Activated CD8-positive, alpha-beta memory T cell treated with anti-CD3 and anti-CD28 coated beads for 36 hours (primary cell): ENCODE data around the gene ZNF669. TPM values are rescaled to one million over a fixed set of nuclear protein-coding genes. Genes with fewer than 3 reads are reported as not detected.

Experiments used
- CTCF ChIA-PET: fragments of 350-600 bp; sonication (Branson Sonifier 250); formaldehyde crosslinking; loops from one replicate; lab custom pipeline; 2021; ENCODE audit warnings: antibody characterized with exemption; lab: Charles Lee
- POLR2A ChIA-PET: fragments of 350-600 bp; sonication (Branson Sonifier 250); formaldehyde crosslinking; loops from one replicate; lab custom pipeline; 2021; ENCODE audit warnings: antibody characterized with exemption; lab: Charles Lee
- total RNA-seq, 2 experiments: library from RNA; stranded (reverse); gene quantifications; one replicate each; pipeline ENCODE4 v1.2.3, GENCODE V29; 2021

The ZNF669 gene
- total RNA-seq, 2 experiments from 2014 or later, result 7.2 to 8.7 TPM

GRCh38 chr1:247112479-247112781, 8.3 kb upstream of the ZNF669 start:
- POLR2A ChIA-PET, result no interaction called here

GRCh38 chr1:247111700-247112478, 7.7 kb upstream of the ZNF669 start:
- POLR2A ChIA-PET, result interaction anchor here (0.6 kb wide), 1 partner anchor 221 kb away, joined by 3 read pairs; no protein-coding TSS in a partner anchor
- CTCF ChIA-PET, result no interaction called here

More at GRCh38 chr1:247112479-247112781, 8.3 kb upstream of the ZNF669 start:
- CTCF ChIA-PET, result no interaction called here

- ChIA-PET CTCF (no interaction called here), POLR2A (interaction anchor here (0.6 kb wide), 1 partner anchor 221 kb away, joined by 3 read pairs; no protein-coding TSS in a partner anchor)
Observed at GRCh38 chr1:247111259-247111699, 7.1 kb upstream of the ZNF669 start.

- ChIA-PET POLR2A (interaction anchor here (0.6 to 0.7 kb wide), 2 partner anchors 207 to 222 kb away, joined by 3 read pairs; no protein-coding TSS in a partner anchor), CTCF (interaction anchor here (0.6 kb wide), 1 partner anchor 288 kb away, joined by 3 read pairs; no protein-coding TSS in a partner anchor)
Observed at GRCh38 chr1:247110627-247111258, 6.6 kb upstream of the ZNF669 start.

GRCh38 chr1:247107694-247108093, 3.5 kb upstream of the ZNF669 start:
- CTCF ChIA-PET, result no interaction called here
- POLR2A ChIA-PET, result no interaction called here

- POLR2A ChIA-PET, result no interaction called here
- CTCF ChIA-PET, result no interaction called here
Observed at GRCh38 chr1:247105966-247106365, 1.8 kb upstream of the ZNF669 start.

DNA sequence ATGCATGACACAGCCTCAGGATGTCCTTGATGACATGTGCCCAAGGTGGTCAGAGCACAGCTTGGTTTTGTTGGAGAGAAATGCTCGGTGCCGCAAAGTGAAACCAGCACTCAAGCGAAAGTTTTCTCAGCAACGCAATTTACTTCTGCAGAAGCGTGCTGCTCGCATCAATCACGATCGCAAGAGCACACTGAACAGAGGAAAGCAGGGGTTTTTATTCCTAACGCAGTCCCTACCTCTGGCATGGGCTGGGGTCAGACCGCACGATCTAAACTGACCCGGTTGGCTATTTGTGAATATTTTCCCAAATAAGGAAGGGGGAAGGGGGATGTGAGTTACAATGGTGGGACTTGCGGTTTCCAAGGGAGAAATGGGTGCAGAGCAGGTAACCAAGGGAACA, 809 bp upstream of the ZNF669 start:
- ChIA-PET CTCF (no interaction called here), POLR2A (interaction anchor here (1.8 kb wide), 1 partner anchor 26 kb away, joined by 10 read pairs; the partner anchor contains the start of gene ZNF670)

DNA sequence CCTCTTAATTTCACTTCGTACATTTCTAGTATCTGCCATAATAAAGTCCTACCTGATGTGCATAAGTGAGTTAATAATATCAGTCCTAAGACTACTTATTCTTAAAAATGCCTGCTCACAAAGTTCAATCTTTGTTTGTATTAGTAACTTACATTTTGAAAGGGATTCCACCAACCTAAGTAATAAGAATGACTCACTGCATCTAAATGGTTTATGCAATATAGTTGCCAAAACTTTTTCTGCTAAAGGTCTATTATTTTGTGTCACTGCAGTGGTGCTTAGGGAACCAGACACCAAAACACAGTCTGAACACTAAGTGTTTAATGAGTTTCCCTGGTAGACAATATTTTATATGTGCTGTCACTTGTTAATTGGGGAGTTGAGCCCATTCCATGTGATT, 1.8 kb downstream of the ZNF669 start:
- ChIA-PET CTCF (no interaction called here), POLR2A (no interaction called here)

DNA sequence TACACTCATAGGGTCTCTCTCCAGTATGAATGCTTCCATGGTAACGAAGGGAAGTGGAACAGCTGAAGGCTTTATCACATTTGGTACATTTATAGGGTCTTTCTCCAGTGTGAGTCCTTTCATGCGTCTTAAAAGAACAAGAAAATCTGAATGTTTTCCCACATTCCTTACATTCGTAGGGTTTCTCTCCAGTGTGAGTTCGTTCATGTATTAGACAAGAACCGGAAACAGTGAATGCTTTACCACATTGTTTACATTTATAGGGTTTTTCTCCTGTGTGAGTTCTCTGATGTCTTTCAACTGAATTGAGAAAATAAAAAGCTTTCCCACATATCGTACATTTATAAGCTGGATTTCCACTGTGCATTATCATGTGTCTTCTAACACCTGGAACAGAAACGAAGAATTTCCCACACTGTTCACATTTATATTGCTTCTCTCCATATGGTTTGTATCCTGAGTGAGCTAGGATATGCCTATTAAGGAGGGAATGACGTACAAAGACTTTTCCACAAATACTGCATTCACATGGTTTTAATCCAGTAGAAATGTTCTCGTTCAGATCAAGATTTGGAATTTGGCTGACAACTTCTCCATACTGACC, 3.4 kb downstream of the ZNF669 start:
- POLR2A ChIA-PET, result no interaction called here
- CTCF ChIA-PET, result no interaction called here

DNA sequence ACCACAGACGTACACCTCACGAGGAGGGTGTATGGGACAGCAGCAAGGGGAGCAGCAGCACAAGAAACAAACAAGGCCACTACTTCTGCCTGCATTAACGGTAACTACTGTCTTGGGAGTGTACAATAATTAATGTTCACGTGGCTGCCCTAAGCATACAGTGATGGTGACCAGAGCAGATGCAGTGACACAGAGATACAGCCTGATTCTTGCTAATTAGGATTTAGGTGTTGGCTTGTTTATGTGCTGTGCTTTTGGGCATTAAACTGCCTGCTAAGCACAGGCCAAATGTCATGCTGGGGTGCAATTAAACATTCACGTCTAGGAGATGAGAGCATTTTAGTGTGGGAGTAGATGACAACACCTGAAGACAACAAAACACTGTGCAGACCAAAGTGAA, 7.2 kb downstream of the ZNF669 start:
- ChIA-PET CTCF (no interaction called here), POLR2A (no interaction called here)

GRCh38 chr1:247096544-247096943, 7.6 kb downstream of the ZNF669 start:
- ChIA-PET POLR2A (no interaction called here), CTCF (no interaction called here)

DNA sequence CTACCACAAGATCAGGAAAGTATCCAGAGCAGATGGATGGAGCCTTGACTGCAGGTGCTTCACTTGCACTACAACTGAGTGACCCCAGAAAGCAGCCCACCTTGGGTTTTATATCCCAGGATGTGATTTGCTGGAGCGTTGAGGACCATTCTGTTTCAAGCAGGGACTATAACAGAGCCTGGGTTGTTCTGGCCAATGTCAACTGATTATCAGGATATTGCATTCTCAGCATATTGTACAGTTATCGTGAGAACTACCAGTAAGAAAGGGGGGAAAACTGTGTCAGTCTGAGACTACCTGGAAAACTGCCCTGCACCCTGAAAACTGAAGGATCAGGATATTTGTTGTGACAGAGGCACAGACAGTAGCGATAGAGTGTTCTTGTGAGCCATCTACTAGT, 8.0 kb downstream of the ZNF669 start:
- ChIA-PET POLR2A (no interaction called here), CTCF (no interaction called here)

DNA sequence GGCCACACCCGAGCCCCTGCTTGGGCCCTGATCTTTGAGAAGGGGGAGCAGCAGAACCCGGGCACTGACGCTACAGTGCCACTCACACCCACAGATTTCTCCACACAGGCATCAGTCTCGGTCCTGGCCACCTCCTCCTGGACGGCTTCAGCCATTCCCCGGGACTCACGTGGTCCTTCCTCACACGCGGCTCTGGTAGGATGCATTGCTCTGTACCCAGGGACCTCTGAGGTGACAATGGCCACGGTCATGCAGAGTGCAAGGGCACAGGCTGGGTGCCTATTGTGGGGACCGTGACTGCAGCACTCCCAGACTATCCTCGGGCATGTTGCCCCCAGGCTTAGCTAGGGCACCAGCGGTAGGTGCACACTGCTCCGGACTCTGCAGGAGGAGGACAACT, 13.7 kb downstream of the ZNF669 start:
- POLR2A ChIA-PET, result no interaction called here
- CTCF ChIA-PET, result no interaction called here

- POLR2A ChIA-PET, result no interaction called here
Observed at GRCh38 chr1:247089616-247090375, 14.4 kb downstream of the ZNF669 start.

GRCh38 chr1:247088967-247089366, 15.2 kb downstream of the ZNF669 start:
- ChIA-PET CTCF (no interaction called here), POLR2A (no interaction called here)

More at GRCh38 chr1:247089616-247090375, 14.4 kb downstream of the ZNF669 start:
- CTCF ChIA-PET, result no interaction called here

DNA sequence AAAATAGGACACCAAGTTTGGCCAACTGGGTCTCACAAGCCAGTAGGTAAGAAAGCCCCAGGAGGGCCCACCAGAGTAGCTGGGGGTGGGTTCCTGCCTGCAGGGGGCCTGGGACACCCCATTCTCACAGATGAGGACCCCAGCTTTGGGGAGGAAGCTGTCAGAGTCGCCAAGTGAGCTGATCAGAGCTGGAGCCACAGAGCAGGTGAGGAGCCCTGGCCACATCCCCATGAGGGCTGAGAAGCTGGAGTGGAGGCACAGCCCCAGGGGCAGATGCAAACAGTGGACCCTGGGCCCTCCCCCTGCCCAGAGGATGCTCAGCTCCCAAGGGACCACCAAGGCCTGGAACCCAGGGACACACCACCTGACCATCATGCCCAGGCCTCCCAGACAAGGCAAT, 16.9 kb downstream of the ZNF669 start:
- CTCF ChIA-PET, result no interaction called here
- POLR2A ChIA-PET, result no interaction called here

- ChIA-PET POLR2A (no interaction called here), CTCF (no interaction called here)
Observed at GRCh38 chr1:247085310-247085709, 18.8 kb downstream of the ZNF669 start.

- CTCF ChIA-PET, result no interaction called here
Observed at GRCh38 chr1:247084771-247085170, 19.4 kb downstream of the ZNF669 start.

GRCh38 chr1:247079141-247079874, 24.8 kb downstream of the ZNF669 start:
- ChIA-PET CTCF (interaction anchor here (0.5 to 0.6 kb wide), 2 partner anchors 41 to 79 kb away, joined by 3 read pairs; no protein-coding TSS in a partner anchor), POLR2A (interaction anchor here (0.5 to 1.4 kb wide), 2 partner anchors 25 to 311 kb away, joined by 7 to 10 read pairs; partner anchors contain the start of gene ZNF669)

More at GRCh38 chr1:247084771-247085170, 19.4 kb downstream of the ZNF669 start:
- POLR2A ChIA-PET, result no interaction called here
